Measurements from ENCODE around the gene MISP.
"Not testable (repeated sequence)": the region's sequence is repeated elsewhere in the genome, so short reads cannot be mapped to it uniquely, and the experiment has no call there.

MISP gene

GRCh38 chr19:726993-727956 is 23.6 kb upstream of the MISP start:
- no peak for DNase-seq

- peak; percentile 75 for DNase-seq
Observed at GRCh38 chr19:728011-728410, 22.9 kb upstream of the MISP start.

GRCh38 chr19:729564-729963 is 21.3 kb upstream of the MISP start:
- DNase-seq: not testable (repeated sequence)

GRCh38 chr19:729965-730668 is 20.8 kb upstream of the MISP start:
- DNase-seq: no peak

GRCh38 chr19:731000-731399 is 19.9 kb upstream of the MISP start:
- no peak for DNase-seq

GRCh38 chr19:732148-733069 is 18.5 kb upstream of the MISP start:
- DNase-seq: no peak

GRCh38 chr19:734716-735115 is 16.2 kb upstream of the MISP start:
- DNase-seq: no peak

GRCh38 chr19:736125-736524 is 14.8 kb upstream of the MISP start:
- DNase-seq: no peak

GRCh38 chr19:737591-738093 is 13.3 kb upstream of the MISP start:
- no peak for DNase-seq

- no peak for DNase-seq
Observed at GRCh38 chr19:738509-739128, 12.3 kb upstream of the MISP start.

- no peak for DNase-seq
Observed at GRCh38 chr19:739998-740715, 10.8 kb upstream of the MISP start.

GRCh38 chr19:740816-741505 is 10.0 kb upstream of the MISP start:
- DNase-seq: not testable (repeated sequence)

- no peak for DNase-seq
Observed at GRCh38 chr19:741506-742131, 9.3 kb upstream of the MISP start.

- DNase-seq: no peak
Observed at GRCh38 chr19:742540-743075, 8.3 kb upstream of the MISP start.

- peak; percentile 67 for DNase-seq
Observed at GRCh38 chr19:743168-743687, 7.7 kb upstream of the MISP start.

- not testable (repeated sequence) for DNase-seq
Observed at GRCh38 chr19:745138-745537, 5.8 kb upstream of the MISP start.

GRCh38 chr19:746208-746819 is 4.6 kb upstream of the MISP start:
- no peak for DNase-seq

GRCh38 chr19:746956-747355 is 4.0 kb upstream of the MISP start:
- no peak for DNase-seq
